K562 (cell line): ENCODE results near the gene DDAH2. TPM values are rescaled to one million over a fixed set of nuclear protein-coding genes. Genes with fewer than 3 reads are reported as not detected.

Source experiments
- CBX2 ChIP-seq: fragments of 200-600 bp; sonication (generic); IDR thresholded peaks from one replicate; pipeline ENCODE4 v1.6.1; 2012; ENCODE audit warnings: mild to moderate bottlenecking, low read length, inconsistent platforms; ENCODE audit not compliant: insufficient read depth, poor library complexity, severe bottlenecking
- CLOCK ChIP-seq: fragments of 250-450 bp; sonication (Bioruptor Pico); IDR thresholded peaks from 2 replicates; pipeline ENCODE4 v1.4.0; 2020; ENCODE audit warnings: mild to moderate bottlenecking, moderate library complexity, borderline replicate concordance
- COPS2 ChIP-seq: fragments of 450-650 bp; conservative IDR thresholded peaks from 2 replicates; pipeline ENCODE4 v1.6.1; 2016; ENCODE audit warnings: mild to moderate bottlenecking, moderate library complexity
- CTCFL ChIP-seq: IDR thresholded peaks from 2 replicates; pipeline ENCODE4 v1.6.1; 2011; ENCODE audit warnings: borderline replicate concordance, low read depth, mild to moderate bottlenecking, moderate library complexity, low read length; ENCODE audit not compliant: insufficient read depth, poor library complexity, severe bottlenecking
- EGR1 ChIP-seq: fragments of 450-650 bp; conservative IDR thresholded peaks from 2 replicates; pipeline ENCODE4 v1.6.1; 2017; ENCODE audit warnings: mild to moderate bottlenecking
- ESRRA ChIP-seq: fragments of 450-650 bp; IDR thresholded peaks from 2 replicates; pipeline ENCODE4 v1.6.1; 2014; ENCODE audit warnings: low read depth, mild to moderate bottlenecking, moderate library complexity, borderline replicate concordance
- FOXP4 ChIP-seq: sonication (generic); formaldehyde crosslinking; IDR thresholded peaks from 2 replicates; pipeline ENCODE4 v1.8.0; 2022; ENCODE audit warnings: mild to moderate bottlenecking, missing genetic modification reagents, borderline replicate concordance
- HES1 ChIP-seq: fragments of 450-650 bp; IDR thresholded peaks from 2 replicates; pipeline ENCODE4 v1.6.1; 2016; ENCODE audit warnings: low read depth, mild to moderate bottlenecking, moderate library complexity
- HINFP ChIP-seq: fragments of 450-650 bp; conservative IDR thresholded peaks from 2 replicates; pipeline ENCODE4 v1.6.1; 2016; ENCODE audit warnings: missing genetic modification characterization, low read depth, mild to moderate bottlenecking, control low read depth, missing compliant biosample characterization
- PHF20 ChIP-seq: fragments of 450-650 bp; IDR thresholded peaks from 2 replicates; pipeline ENCODE4 v1.6.1; 2018; ENCODE audit not compliant: partially characterized antibody
- THRAP3 ChIP-seq: fragments of 450-650 bp; IDR thresholded peaks from 2 replicates; pipeline ENCODE4 v1.6.1; 2016; ENCODE audit warnings: mild to moderate bottlenecking, inconsistent platforms, borderline replicate concordance
- USF2 ChIP-seq: sonication (generic); formaldehyde crosslinking; IDR thresholded peaks from 2 replicates; pipeline ENCODE4 v1.5.0; 2020; ENCODE audit warnings: missing genetic modification reagents
- ZEB2 ChIP-seq: fragments of 450-650 bp; IDR thresholded peaks from 2 replicates; pipeline ENCODE4 v1.6.1; 2016
- ZNF224 ChIP-seq: sonication (generic); formaldehyde crosslinking; IDR thresholded peaks from 2 replicates; pipeline ENCODE4 v1.8.0; 2022; ENCODE audit warnings: mild to moderate bottlenecking, missing genetic modification reagents
- ZNF766 ChIP-seq: fragments of 200-800 bp; sonication (Bioruptor generic); conservative IDR thresholded peaks from 2 replicates; pipeline ENCODE4 v1.6.1; 2016; ENCODE audit warnings: missing genetic modification characterization, missing compliant biosample characterization
- polyA plus RNA-seq, 8 experiments: library from polyadenylated mRNA; depleted of rRNA in 4 of 8; stranded (reverse) in 5 of 8; unstranded in 3 of 8; fragments of >200 nt; fragmentation: Nextera tagmentation in 2 of 8; fragmentation: Illumina TruSeq in 1 of 8; extraction: Ambion mirVana in 2 of 8; extraction: Trizol in 1 of 8; gene quantifications; 2 replicates each; pipeline versions ENCODE4 v1.2.1 to v1.2.3, GENCODE V29; 2011 to 2014; ENCODE audit warnings: inconsistent platforms in 1 of 8, missing spikeins in 1 of 8
- total RNA-seq, 7 experiments: library from RNA; depleted of rRNA in 6 of 7; stranded (reverse); fragments of >200 nt in 6 of 7; fragmentation: Illumina TruSeq in 2 of 7; extraction: Trizol in 2 of 7; gene quantifications; 2 replicates each; pipeline versions ENCODE4 v1.2.1 to v1.2.3, GENCODE V29; 2011 to 2021; ENCODE audit warnings: low replicate concordance in 1 of 7

DDAH2 gene
- total and polyA plus RNA-seq, 9 of the 15 experiments (the other 6 are each of a cell fraction or from before 2014, with no cell fraction given), result 1.8 to 45.4 (median 21.4) TPM

GRCh38 chr6:31769684-31770371 is 40.7 kb upstream of the DDAH2 start (continued):
- TF ChIP-seq CTCFL (peak; percentile 96), USF2 (CRISPR knock-in tag) (no peak), CBX2 (no peak), HINFP (tag) (peak; percentile 73; the same call in 1 of the 2 replicates), ESRRA (peak; percentile 63; the same call in 1 of the 2 replicates), HES1 (0 out of 2 replicates have a peak, but pooled peaks have one; percentile 9), CLOCK (CRISPR knock-in tag) (no peak), EGR1 (peak; percentile 14; the same call in 1 of the 2 replicates), THRAP3 (no peak; the same call in 1 of the 2 replicates), PHF20 (peak; percentile 14), ZNF766 (peak; percentile 56; the same call in 1 of the 2 replicates), ZNF224 (CRISPR knock-in tag) (peak; percentile 72; the same call in 1 of the 2 replicates), FOXP4 (CRISPR knock-in tag) (peak; percentile 95), COPS2 (no peak), ZEB2 (peak; percentile 67; the same call in 1 of the 2 replicates)
